Activated B cell treated with CpG ODN at 0.5 μM for 24 hours (primary cell): ENCODE data around the gene PKN2. TPM values are rescaled to one million over a fixed set of nuclear protein-coding genes. Genes with fewer than 3 reads are reported as not detected.

Source experiments
- ATAC-seq: fragments of 200-7000 bp; cut with Tn5 transposase; one replicate; pipeline ENCODE4 v1.10.0; 2021; ENCODE audit warnings: low read depth, mild to moderate bottlenecking, moderate library complexity
- CTCF ChIA-PET: fragments of 350-600 bp; sonication (Branson Sonifier 250); formaldehyde crosslinking; loops from one replicate; lab custom pipeline; 2021; ENCODE audit warnings: antibody characterized with exemption; lab: Charles Lee
- POLR2A ChIA-PET: fragments of 350-600 bp; sonication (Branson Sonifier 250); formaldehyde crosslinking; loops from one replicate; lab custom pipeline; 2021; ENCODE audit warnings: antibody characterized with exemption; lab: Charles Lee
- DNase-seq: peaks from one replicate; pipeline ENCODE4 v3.0.0; 2022
- H3K27ac Mint-ChIP-seq: one replicate; pipeline ENCODE4 v1.8.0; 2020; ENCODE audit warnings: mixed read lengths
- H3K27me3 Mint-ChIP-seq: one replicate; pipeline ENCODE4 v1.8.0; 2021; ENCODE audit warnings: mixed read lengths
- H3K36me3 Mint-ChIP-seq: one replicate; pipeline ENCODE4 v1.8.0; 2021; ENCODE audit warnings: low read depth, mixed read lengths
- H3K4me1 Mint-ChIP-seq: one replicate; pipeline ENCODE4 v1.8.0; 2021; ENCODE audit warnings: mixed read lengths
- H3K4me3 Mint-ChIP-seq: one replicate; pipeline ENCODE4 v1.8.0; 2020; ENCODE audit warnings: mild to moderate bottlenecking, mixed read lengths
- H3K9me3 Mint-ChIP-seq: one replicate; pipeline ENCODE4 v1.8.0; 2020; ENCODE audit warnings: mixed read lengths
- intact Hi-C: fragments of 100-400 bp; cut with micrococcal nuclease; formaldehyde crosslinking; loops from one replicate; pipeline ENCODE4 v1.15.1; 2024
- total RNA-seq: library from RNA; stranded (reverse); gene quantifications from 2 replicates; pipeline ENCODE4 v1.2.3, GENCODE V29; 2022
- TF ChIP-seq, protein P1 (sequence below): fragments of 200-600 bp; IDR thresholded peaks from one replicate; pipeline ENCODE4 v1.8.0; 2022; ENCODE audit warnings: antibody characterized with exemption, mild to moderate bottlenecking

PKN2 gene
- total RNA-seq, 1 donor from 2014 or later: 42.7 TPM

GRCh38 chr1:88883156-88883555 lies 199.1 kb downstream of the PKN2 start:
- no peak overlapping the region for H3K27ac Mint-ChIP-seq
- peaks cover 28% of the 10 kb centered on the region for H3K4me1 Mint-ChIP-seq
- no peaks in the 10 kb centered on the region for H3K27me3 Mint-ChIP-seq
- ChIA-PET POLR2A (no interaction called here), CTCF (no interaction called here)
- DNase-seq (no peak), ATAC-seq (no peak)
- intact Hi-C loops: no loop called here
- TF ChIP-seq, protein P1, sequence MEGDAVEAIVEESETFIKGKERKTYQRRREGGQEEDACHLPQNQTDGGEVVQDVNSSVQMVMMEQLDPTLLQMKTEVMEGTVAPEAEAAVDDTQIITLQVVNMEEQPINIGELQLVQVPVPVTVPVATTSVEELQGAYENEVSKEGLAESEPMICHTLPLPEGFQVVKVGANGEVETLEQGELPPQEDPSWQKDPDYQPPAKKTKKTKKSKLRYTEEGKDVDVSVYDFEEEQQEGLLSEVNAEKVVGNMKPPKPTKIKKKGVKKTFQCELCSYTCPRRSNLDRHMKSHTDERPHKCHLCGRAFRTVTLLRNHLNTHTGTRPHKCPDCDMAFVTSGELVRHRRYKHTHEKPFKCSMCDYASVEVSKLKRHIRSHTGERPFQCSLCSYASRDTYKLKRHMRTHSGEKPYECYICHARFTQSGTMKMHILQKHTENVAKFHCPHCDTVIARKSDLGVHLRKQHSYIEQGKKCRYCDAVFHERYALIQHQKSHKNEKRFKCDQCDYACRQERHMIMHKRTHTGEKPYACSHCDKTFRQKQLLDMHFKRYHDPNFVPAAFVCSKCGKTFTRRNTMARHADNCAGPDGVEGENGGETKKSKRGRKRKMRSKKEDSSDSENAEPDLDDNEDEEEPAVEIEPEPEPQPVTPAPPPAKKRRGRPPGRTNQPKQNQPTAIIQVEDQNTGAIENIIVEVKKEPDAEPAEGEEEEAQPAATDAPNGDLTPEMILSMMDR: no peak
- H3K36me3 Mint-ChIP-seq: peaks cover 73% of the 10 kb centered on the region
- H3K4me3 Mint-ChIP-seq: no peak overlapping the region
- no peaks in the 10 kb centered on the region for H3K9me3 Mint-ChIP-seq

Other genes starting within 250 kb of the PKN2 start
- 30.0 and 32.2 TPM in 2 replicates for gene GTF2B, start 207.3 kb downstream of the PKN2 start, total RNA-seq